Posterior cingulate gyrus (tissue), 11 donors: ENCODE data around the gene PLXNB2.

ENCODE experiments used
- DNase-seq, 10 donors: peaks; one replicate each; pipeline versions ENCODE4 v3.0.0 to v3.0.0-alpha.2; 2020 to 2021; ENCODE audit warnings: mixed read lengths in 3 of 10
- intact Hi-C: fragments of 100-400 bp; cut with DNase I; formaldehyde crosslinking; loops from one replicate; pipeline ENCODE4 v1.15.1; 2023

PLXNB2 gene

GRCh38 chr22:50246242-50247175 lies 60.9 kb downstream of the PLXNB2 start:
- DNase-seq, result no peak
- intact Hi-C loops, result loop anchor here (10.0 kb wide), 1 partner anchor 258 kb away; the partner anchor contains the start of genes LMF2 and NCAPH2

- intact Hi-C loops, result loop anchor here (10.0 kb wide), 1 partner anchor 259 kb away; the partner anchor contains the start of genes LMF2 and NCAPH2
- no peak for DNase-seq
Observed at GRCh38 chr22:50245214-50246072, 62.0 kb downstream of the PLXNB2 start.

- intact Hi-C loops, result loop anchor here (10.0 kb wide), 1 partner anchor 260 kb away; the partner anchor contains the start of genes LMF2 and NCAPH2
- peak; percentile 91 to 99 (median 96) for DNase-seq
Observed at GRCh38 chr22:50244420-50245213, 62.8 kb downstream of the PLXNB2 start, which contains the start of gene TUBGCP6. Gene TUBGCP6, minus strand, starts transcription at chr22:50245023. Its CDS starts 564 bp downstream, at chr22:50244459.

- intact Hi-C loops, result loop anchor here (10.0 kb wide), 1 partner anchor 261 kb away; the partner anchor contains the start of genes LMF2 and NCAPH2
- no peak for DNase-seq
Observed at GRCh38 chr22:50243685-50244419, 63.6 kb downstream of the PLXNB2 start.

GRCh38 chr22:50242406-50242949 lies 65.0 kb downstream of the PLXNB2 start:
- DNase-seq, result no peak
- intact Hi-C loops, result loop anchor here (10.0 kb wide), 1 partner anchor 262 kb away; the partner anchor contains the start of genes LMF2 and NCAPH2

GRCh38 chr22:50238755-50239154 lies 68.7 kb downstream of the PLXNB2 start:
- no peak for DNase-seq
- intact Hi-C loops, result no loop called here

- peak in 1 of 10 donors; percentile 63 for DNase-seq
- intact Hi-C loops, result no loop called here
Observed at GRCh38 chr22:50236731-50237409, 70.6 kb downstream of the PLXNB2 start.

- DNase-seq, result peak in 1 of 10 donors; percentile 71
Observed at GRCh38 chr22:50233223-50233622, 74.2 kb downstream of the PLXNB2 start.

GRCh38 chr22:50232481-50233151 lies 74.8 kb downstream of the PLXNB2 start:
- intact Hi-C loops, result no loop called here

More at GRCh38 chr22:50233223-50233622, 74.2 kb downstream of the PLXNB2 start:
- intact Hi-C loops, result no loop called here

GRCh38 chr22:50229370-50229769 lies 78.1 kb downstream of the PLXNB2 start:
- intact Hi-C loops, result no loop called here
- DNase-seq, result no peak

More at GRCh38 chr22:50232481-50233151, 74.8 kb downstream of the PLXNB2 start:
- DNase-seq, result peak in 1 of 10 donors; percentile 86

- no peak for DNase-seq
- intact Hi-C loops, result no loop called here
Observed at GRCh38 chr22:50228366-50228765, 79.1 kb downstream of the PLXNB2 start.

- intact Hi-C loops, result no loop called here
- DNase-seq, result peak in 1 of 10 donors; percentile 72
Observed at GRCh38 chr22:50227579-50228215, 79.7 kb downstream of the PLXNB2 start.

- intact Hi-C loops, result no loop called here
- peak in 1 of 10 donors; percentile 77 for DNase-seq
Observed at GRCh38 chr22:50226875-50227165, 80.6 kb downstream of the PLXNB2 start.

- DNase-seq, result peak in 1 of 10 donors; percentile 59
- intact Hi-C loops, result no loop called here
Observed at GRCh38 chr22:50226063-50226874, 81.2 kb downstream of the PLXNB2 start.

- peak in 1 of 10 donors; percentile 75 for DNase-seq
- intact Hi-C loops, result no loop called here
Observed at GRCh38 chr22:50225200-50225969, 82.1 kb downstream of the PLXNB2 start.
